Cardiac muscle cell (in vitro differentiated cells and primary cell): Measurements from ENCODE around the gene TBXAS1. TPM values are rescaled to one million over a fixed set of nuclear protein-coding genes. Genes with fewer than 3 reads are reported as not detected.
A peak's percentile ranks its signal among the peaks of the same experiment; 100 is the strongest.
"Not testable (repeated sequence)": the region's sequence is repeated elsewhere in the genome, so short reads cannot be mapped to it uniquely, and the experiment has no call there.

Experiments used
- DNase-seq, 2 donors: peaks; one replicate each; pipeline versions ENCODE4 v3.0.0 to v3.0.0-alpha.2; 2010 to 2017; ENCODE audit warnings: low read depth in 1 of 2, low spot score in 1 of 2
- H3K27ac ChIP-seq: fragments of 200-600 bp; sonication (generic); 2 replicates; pipeline ENCODE4 v1.5.1; 2016
- H3K27me3 ChIP-seq: fragments of 200-600 bp; sonication (generic); 2 replicates; pipeline ENCODE4 v1.6.0; 2016; ENCODE audit warnings: control low read depth
- H3K36me3 ChIP-seq: fragments of 200-600 bp; sonication (generic); 2 replicates; pipeline ENCODE4 v1.5.1; 2016; ENCODE audit warnings: control low read depth
- H3K4me1 ChIP-seq: fragments of 200-600 bp; sonication (generic); 2 replicates; pipeline ENCODE4 v1.8.1; 2017; ENCODE audit warnings: low read depth, mild to moderate bottlenecking, mixed run types
- H3K4me3 ChIP-seq: fragments of 200-600 bp; sonication (generic); 2 replicates; pipeline ENCODE4 v1.5.1; 2016; ENCODE audit warnings: mild to moderate bottlenecking
- H3K9me3 ChIP-seq: fragments of 200-600 bp; sonication (generic); 2 replicates; pipeline ENCODE4 v1.5.1; 2017; ENCODE audit warnings: low read depth, mild to moderate bottlenecking, control low read depth
- polyA plus RNA-seq: library from polyadenylated mRNA; unstranded; fragments of >200 nt; fragmentation: Nextera tagmentation; extraction: Ambion mirVana; gene quantifications from 2 replicates; pipeline ENCODE4 v1.2.1, GENCODE V29; 2016
- total RNA-seq: library from RNA; depleted of rRNA; stranded (reverse); fragments of >200 nt; gene quantifications from 2 replicates; pipeline ENCODE4 v1.2.3, GENCODE V29; 2016
- TF ChIP-seq, protein P1 (sequence below): IDR thresholded peaks from 2 replicates; pipeline ENCODE4 v1.5.1; 2012; ENCODE audit warnings: low read depth, mild to moderate bottlenecking, low read length

TBXAS1 gene
- total and polyA plus RNA-seq, 2 experiments from 2014 or later: 0.83 to 6.2 TPM

- no peaks in the 10 kb centered on the region for H3K36me3 ChIP-seq
- H3K27ac ChIP-seq: no peak overlapping the region
- no peaks in the 10 kb centered on the region for H3K4me1 ChIP-seq
- H3K27me3 ChIP-seq: no peaks in the 10 kb centered on the region
- no peaks in the 10 kb centered on the region for H3K9me3 ChIP-seq
- peak in 1 of 2 donors; percentile 39 for DNase-seq
- H3K4me3 ChIP-seq: no peak overlapping the region
- TF ChIP-seq, protein P1, sequence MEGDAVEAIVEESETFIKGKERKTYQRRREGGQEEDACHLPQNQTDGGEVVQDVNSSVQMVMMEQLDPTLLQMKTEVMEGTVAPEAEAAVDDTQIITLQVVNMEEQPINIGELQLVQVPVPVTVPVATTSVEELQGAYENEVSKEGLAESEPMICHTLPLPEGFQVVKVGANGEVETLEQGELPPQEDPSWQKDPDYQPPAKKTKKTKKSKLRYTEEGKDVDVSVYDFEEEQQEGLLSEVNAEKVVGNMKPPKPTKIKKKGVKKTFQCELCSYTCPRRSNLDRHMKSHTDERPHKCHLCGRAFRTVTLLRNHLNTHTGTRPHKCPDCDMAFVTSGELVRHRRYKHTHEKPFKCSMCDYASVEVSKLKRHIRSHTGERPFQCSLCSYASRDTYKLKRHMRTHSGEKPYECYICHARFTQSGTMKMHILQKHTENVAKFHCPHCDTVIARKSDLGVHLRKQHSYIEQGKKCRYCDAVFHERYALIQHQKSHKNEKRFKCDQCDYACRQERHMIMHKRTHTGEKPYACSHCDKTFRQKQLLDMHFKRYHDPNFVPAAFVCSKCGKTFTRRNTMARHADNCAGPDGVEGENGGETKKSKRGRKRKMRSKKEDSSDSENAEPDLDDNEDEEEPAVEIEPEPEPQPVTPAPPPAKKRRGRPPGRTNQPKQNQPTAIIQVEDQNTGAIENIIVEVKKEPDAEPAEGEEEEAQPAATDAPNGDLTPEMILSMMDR: no peak
Observed at GRCh38 chr7:139842401-139843210, 13.5 kb downstream of the TBXAS1 start.

GRCh38 chr7:139843211-139843537 is 14.1 kb downstream of the TBXAS1 start:
- not testable (repeated sequence) for DNase-seq, H3K27me3 ChIP-seq, H3K4me3 ChIP-seq, H3K9me3 ChIP-seq, H3K4me1 ChIP-seq, H3K27ac ChIP-seq, H3K36me3 ChIP-seq

DNA sequence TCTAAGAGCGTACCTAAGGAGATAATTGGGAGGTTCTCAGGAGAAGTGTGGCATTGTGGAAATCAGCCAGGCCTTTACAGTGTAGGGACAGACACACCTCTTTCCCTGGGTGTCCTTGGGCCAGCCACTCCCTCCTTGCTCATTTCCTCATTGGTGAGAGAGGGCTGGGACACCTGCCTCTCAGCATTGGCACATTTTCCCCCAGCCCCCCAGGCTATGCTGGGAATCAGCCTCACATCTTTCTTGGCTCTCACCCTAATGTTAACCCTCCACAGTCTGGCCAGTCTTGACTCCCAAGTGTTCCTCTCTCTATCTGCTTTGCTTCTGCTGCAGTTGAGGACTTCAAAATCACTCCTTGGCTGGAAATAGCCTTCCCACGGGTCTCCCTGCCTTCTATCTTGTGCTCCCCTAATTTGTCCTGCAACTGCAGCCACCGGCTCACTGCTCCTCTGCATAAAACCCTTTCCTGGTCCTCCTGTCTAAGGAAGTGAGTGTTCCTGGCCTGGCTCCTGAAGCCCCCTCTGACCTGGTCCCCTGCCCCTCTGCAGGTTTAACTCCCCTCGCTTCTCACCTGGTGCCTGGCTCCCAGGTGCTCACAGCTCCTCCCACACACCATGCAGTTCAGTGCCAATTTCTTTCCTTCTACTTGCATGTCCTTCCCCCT is 15.8 kb downstream of the TBXAS1 start:
- no peak for DNase-seq
- no peak overlapping the region for H3K4me3 ChIP-seq
- TF ChIP-seq, protein P1: no peak
- H3K36me3 ChIP-seq: no peaks in the 10 kb centered on the region
- no peaks in the 10 kb centered on the region for H3K9me3 ChIP-seq
- H3K4me1 ChIP-seq: no peaks in the 10 kb centered on the region
- H3K27ac ChIP-seq: no peak overlapping the region
- H3K27me3 ChIP-seq: no peaks in the 10 kb centered on the region

DNA sequence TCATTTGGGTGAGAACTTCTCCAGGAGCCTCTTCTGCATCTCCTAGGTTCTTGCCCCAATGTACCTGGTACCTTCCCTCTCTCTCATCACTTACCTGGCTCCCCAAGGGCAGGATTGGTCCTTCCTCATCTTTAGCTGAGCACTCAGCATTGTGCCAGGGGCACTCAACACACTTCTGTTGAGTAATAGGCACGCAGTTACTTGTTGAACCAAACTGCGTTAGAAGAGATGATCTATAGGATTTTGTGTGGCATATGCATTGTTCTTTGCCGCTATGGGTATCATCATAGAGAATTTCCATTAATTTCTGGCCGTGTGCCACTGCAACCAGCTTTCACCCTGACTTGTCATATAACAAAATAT is 16.4 kb downstream of the TBXAS1 start:
- no peak overlapping the region for H3K27ac ChIP-seq
- H3K36me3 ChIP-seq: no peaks in the 10 kb centered on the region
- H3K27me3 ChIP-seq: no peaks in the 10 kb centered on the region
- no peak overlapping the region for H3K4me3 ChIP-seq
- DNase-seq: no peak
- H3K9me3 ChIP-seq: no peaks in the 10 kb centered on the region
- TF ChIP-seq, protein P1: no peak
- no peaks in the 10 kb centered on the region for H3K4me1 ChIP-seq

DNA sequence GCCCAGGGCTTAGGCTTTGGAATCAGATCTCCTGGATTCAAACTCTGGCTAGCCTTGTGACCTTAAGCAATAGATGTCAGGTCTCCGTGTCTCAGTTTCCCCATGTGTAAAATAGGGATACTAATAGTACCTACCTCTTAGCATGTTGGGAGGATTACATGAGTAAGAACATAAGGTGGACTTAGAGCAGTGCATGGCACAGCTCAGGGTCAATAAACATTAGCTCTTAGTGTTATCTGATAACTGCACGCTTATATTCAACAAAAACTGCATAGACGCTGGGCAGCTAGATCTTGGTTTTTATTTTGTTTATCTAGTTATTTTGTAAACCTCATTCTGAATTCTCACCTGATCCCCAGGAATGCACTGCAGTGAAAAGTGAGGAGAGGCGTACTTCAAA is 17.2 kb downstream of the TBXAS1 start:
- no peak overlapping the region for H3K4me3 ChIP-seq
- TF ChIP-seq, protein P1: no peak
- H3K9me3 ChIP-seq: no peaks in the 10 kb centered on the region
- DNase-seq: no peak
- no peaks in the 10 kb centered on the region for H3K36me3 ChIP-seq
- peaks cover under 1% of the 10 kb centered on the region for H3K4me1 ChIP-seq
- no peaks in the 10 kb centered on the region for H3K27me3 ChIP-seq
- H3K27ac ChIP-seq: no peak overlapping the region

DNA sequence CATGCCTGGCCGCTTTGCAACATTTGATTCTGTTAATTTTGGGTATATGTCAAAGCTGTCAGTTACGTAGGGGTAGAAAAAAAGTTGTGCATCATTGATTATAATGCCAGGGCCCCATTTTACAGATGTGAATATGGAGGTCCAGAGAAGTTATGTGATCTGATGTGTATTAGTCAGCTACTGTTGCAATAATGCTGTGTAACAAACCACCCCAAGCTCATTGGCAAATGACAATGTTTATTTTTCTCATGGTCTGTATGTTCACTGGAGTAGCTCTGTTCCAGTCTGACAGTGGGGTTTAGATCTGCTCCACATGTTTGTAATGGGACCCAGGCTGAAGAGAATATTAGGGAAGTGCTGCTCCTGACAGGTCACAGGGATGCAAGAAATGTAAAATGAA is 19.2 kb downstream of the TBXAS1 start:
- Histone ChIP-seq H3K27me3 (no peaks in the 10 kb centered on the region), H3K9me3 (no peaks in the 10 kb centered on the region), H3K36me3 (no peaks in the 10 kb centered on the region), H3K4me1 (peaks cover 9% of the 10 kb centered on the region), H3K4me3 (no peak overlapping the region), H3K27ac (no peak overlapping the region)
- TF ChIP-seq, protein P1: no peak
- no peak for DNase-seq
